Fibroblast of villous mesenchyme (primary cell): ENCODE data around the gene SCN9A. TPM values are rescaled to one million over a fixed set of nuclear protein-coding genes. Genes with fewer than 3 reads are reported as not detected.

ENCODE experiments used
- DNase-seq: peaks from one replicate; pipeline ENCODE4 v3.0.0-alpha.2; 2010; ENCODE audit warnings: low read depth
- H3K4me3 ChIP-seq: 2 replicates; pipeline ENCODE4 v1.5.1; 2011; ENCODE audit warnings: low read depth, mild to moderate bottlenecking, low read length
- total RNA-seq: library from RNA; depleted of rRNA; stranded (reverse); fragments of >200 nt; gene quantifications from 2 replicates; pipeline ENCODE4 v1.2.3, GENCODE V29; 2012
- TF ChIP-seq, protein P1 (sequence below): IDR thresholded peaks from 2 replicates; pipeline ENCODE4 v1.5.1; 2012; ENCODE audit warnings: low read depth, mild to moderate bottlenecking, low read length; ENCODE audit not compliant: insufficient read depth

The SCN9A gene
- total RNA-seq, 1 donor, result 72.1 TPM

DNA sequence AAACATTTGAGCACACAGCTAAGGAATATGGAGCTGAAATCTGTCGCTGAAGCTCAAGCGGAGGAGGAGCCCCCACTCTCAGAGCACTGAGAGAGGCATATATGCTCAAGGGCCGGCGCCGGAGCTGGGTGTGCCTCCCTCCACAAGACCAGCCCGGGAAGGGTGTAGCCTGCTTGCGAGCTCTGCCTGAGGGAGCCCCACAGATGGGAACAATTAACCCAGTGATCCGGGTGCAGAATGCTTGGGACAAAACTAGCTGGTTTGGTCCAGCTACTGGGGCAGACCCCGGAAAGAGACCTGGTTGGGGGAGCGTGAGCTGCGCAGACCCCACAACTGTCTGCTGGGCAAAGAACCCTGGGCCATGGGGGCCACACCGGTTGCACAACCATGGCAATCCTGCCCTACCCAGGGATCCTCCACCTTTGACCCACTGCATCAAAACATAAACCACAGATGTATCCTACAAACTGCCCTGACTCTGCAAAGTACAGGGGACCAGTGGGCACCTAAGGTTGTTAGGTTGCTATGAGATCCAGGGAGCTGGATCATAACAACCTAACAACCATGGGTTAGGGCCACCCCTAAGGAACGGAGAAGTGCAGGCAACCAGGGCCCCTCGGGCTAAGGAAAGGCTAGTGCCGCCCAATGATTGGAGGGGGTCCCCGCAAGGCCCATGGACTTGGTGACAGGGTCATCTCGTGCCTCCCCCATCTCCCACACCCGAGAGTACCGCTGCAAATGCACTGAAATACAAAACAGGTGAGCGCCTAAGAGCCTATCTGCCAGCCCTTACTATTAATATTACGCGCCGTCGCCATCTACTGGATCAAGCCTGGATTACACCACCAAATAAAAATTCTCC, 194.6 kb downstream of the SCN9A start:
- peak; percentile 44 for DNase-seq
- TF ChIP-seq, protein P1, sequence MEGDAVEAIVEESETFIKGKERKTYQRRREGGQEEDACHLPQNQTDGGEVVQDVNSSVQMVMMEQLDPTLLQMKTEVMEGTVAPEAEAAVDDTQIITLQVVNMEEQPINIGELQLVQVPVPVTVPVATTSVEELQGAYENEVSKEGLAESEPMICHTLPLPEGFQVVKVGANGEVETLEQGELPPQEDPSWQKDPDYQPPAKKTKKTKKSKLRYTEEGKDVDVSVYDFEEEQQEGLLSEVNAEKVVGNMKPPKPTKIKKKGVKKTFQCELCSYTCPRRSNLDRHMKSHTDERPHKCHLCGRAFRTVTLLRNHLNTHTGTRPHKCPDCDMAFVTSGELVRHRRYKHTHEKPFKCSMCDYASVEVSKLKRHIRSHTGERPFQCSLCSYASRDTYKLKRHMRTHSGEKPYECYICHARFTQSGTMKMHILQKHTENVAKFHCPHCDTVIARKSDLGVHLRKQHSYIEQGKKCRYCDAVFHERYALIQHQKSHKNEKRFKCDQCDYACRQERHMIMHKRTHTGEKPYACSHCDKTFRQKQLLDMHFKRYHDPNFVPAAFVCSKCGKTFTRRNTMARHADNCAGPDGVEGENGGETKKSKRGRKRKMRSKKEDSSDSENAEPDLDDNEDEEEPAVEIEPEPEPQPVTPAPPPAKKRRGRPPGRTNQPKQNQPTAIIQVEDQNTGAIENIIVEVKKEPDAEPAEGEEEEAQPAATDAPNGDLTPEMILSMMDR, result peak; percentile 69
- no peak overlapping the region for H3K4me3 ChIP-seq

DNA sequence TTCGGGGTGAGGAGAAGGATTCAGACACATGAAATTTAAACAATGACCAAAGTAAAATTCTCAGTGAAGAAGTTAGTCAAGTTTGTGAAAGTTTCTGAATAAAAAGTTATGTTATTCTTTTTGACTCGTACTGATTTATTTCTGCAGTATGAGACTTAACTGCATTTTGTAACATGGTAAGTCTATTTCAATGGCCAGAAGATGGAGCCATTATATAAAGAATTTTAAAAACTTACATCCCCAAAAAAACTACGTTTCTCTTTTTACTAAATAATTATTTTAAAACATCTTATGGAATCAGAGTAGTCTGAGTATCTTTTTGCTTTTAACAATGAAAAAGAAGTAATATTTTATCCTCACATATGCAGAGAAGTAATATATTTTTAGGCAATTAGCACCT, 196.5 kb downstream of the SCN9A start:
- H3K4me3 ChIP-seq, result no peak overlapping the region
- TF ChIP-seq, protein P1, result peak; percentile 19
- DNase-seq, result peak; percentile 22

DNA sequence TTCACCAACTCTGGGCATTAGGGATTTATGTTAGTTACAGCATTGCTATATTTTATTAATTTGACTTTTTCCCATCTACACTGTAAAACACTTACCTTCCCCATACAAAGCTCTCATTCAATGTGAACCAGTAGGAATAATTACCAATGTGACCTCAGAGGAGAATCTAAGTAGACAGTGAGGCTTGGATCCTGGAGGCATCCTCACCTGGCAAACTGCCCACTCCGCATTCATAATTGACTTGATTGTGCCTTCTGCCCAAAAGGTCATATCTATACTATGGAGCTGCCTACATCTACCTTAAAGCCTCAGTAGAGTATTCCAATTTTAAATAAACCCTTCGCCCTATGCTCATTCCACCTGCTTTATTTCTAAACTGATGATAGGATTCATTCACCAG, 202.5 kb downstream of the SCN9A start:
- TF ChIP-seq, protein P1, result no peak
- H3K4me3 ChIP-seq, result no peak overlapping the region
- DNase-seq, result no peak

DNA sequence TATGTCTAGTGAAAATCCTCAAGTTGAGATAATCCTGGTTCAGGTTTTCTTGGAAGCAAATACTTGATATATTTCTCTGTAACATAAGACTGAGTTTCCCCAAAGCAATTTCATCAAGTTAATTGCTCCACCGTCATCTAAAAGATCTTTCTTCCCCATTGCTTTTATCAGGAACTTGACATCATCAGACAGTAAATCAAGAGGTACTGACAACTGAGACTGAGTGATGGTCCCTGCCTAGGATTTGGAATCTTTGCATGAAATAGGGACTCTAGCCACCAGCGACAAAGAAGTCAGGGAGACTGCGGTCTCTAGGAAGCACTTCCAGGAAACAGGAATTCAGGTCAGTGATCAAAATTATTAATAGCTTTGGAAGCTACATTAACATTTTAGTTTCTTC, 204.5 kb downstream of the SCN9A start:
- TF ChIP-seq, protein P1, result no peak
- no peak overlapping the region for H3K4me3 ChIP-seq
- no peak for DNase-seq

DNA sequence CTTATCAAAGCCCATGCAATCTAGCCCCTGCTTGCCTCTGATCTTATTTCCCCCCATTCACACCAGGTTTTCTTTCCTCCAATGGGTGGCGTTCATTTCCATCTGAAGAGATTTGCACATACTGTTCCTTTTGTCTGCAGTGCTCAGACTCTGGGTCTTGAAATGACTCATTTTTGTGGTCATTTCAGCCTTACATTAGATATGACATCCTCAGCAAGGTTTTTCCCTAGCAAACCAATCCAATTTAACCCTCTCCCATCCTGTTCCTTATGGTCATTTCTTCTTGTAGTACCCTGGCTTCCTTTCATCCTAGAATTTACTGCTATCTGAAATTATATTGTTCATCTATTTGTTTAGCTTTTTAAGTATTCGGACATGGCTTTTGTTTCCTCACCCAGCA, 205.4 kb downstream of the SCN9A start:
- no peak for DNase-seq
- TF ChIP-seq, protein P1, result no peak
- H3K4me3 ChIP-seq, result no peak overlapping the region

DNA sequence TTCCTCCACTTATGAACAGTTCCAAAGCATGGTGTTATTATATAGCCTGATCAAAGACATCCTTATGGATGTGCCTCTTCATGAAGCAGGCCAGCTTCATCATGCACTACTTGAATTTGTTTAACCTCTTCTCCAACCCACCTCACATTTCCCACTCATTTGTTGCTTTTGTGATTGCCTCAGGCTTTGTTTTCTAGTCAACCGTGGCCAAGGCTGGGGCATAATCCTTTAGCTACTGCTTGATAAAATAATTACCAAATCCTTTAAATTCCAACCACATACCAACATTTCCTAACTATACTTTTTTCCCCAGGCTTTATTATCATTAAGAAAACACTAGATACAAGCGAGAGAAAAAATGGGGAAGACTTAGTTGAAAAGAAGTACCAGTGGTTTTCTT, 208.3 kb downstream of the SCN9A start:
- H3K4me3 ChIP-seq, result no peak overlapping the region
- DNase-seq, result no peak
- TF ChIP-seq, protein P1, result no peak
